Large intestine (tissue), 3 donors: ENCODE measurements around the gene DNAJC6. TPM values are rescaled to one million over a fixed set of nuclear protein-coding genes. Genes with fewer than 3 reads are reported as not detected.
"Not testable (repeated sequence)": the region's sequence is repeated elsewhere in the genome, so short reads cannot be mapped to it uniquely, and the experiment has no call there.

ENCODE experiments used
- DNase-seq, 2 donors: peaks; one replicate each; pipeline versions ENCODE4 v3.0.0 to v3.0.0-alpha.2; 2013
- H3K27ac ChIP-seq: one replicate; pipeline ENCODE4 v1.5.1; 2013; ENCODE audit warnings: low read length
- H3K27me3 ChIP-seq: 2 replicates; pipeline ENCODE4 v1.6.1; 2013; ENCODE audit warnings: low read length; ENCODE audit not compliant: control insufficient read depth, insufficient read depth
- H3K36me3 ChIP-seq: 2 replicates; pipeline ENCODE4 v1.6.1; 2013; ENCODE audit warnings: low read length; ENCODE audit not compliant: control insufficient read depth, insufficient read depth
- H3K4me1 ChIP-seq: one replicate; pipeline ENCODE4 v1.6.1; 2013; ENCODE audit warnings: low read length; ENCODE audit not compliant: control insufficient read depth, insufficient read depth
- H3K4me3 ChIP-seq: one replicate; pipeline ENCODE4 v1.5.1; 2013; ENCODE audit warnings: low read length
- H3K9me3 ChIP-seq: one replicate; pipeline ENCODE4 v1.6.1; 2013; ENCODE audit warnings: mild to moderate bottlenecking, low read depth, low read length, moderate library complexity; ENCODE audit not compliant: control insufficient read depth
- WGBS: methylation state at CpG from one replicate; pipeline ENCODE4 v1.1.5; 2013; ENCODE audit warnings: low lambda C conversion rate; ENCODE audit not compliant: insufficient coverage; 5-methylcytosine and 5-hydroxymethylcytosine counted together
- polyA plus RNA-seq: library from polyadenylated mRNA; unstranded; fragments of 120-200 nt; gene quantifications from one replicate; pipeline ENCODE4 v1.2.1, GENCODE V29; 2013

The DNAJC6 gene
- polyA plus RNA-seq, 1 donor: 8.6 TPM

DNA sequence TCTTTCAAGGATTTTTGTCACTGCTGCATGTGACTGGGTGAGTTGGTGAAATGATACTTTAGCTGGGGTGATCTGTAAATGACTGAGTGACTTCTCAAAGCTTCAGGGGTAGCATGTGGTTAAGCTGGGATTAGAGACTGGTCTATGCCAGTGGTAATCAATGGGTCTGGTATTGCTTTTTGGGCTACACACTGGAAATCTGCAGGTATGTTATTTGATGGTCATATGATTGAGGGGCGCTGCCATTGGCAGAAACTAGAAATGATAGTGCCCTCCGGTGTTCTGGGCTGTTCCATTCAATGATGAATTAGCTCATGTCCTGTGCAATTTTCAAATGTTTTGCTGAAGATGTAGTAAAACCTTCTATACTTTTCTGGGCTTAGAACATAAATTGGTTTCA is 39.7 kb upstream of the DNAJC6 start:
- Histone ChIP-seq H3K27ac (no peak overlapping the region), H3K36me3 (no peaks in the 10 kb centered on the region), H3K27me3 (peaks cover 15% of the 10 kb centered on the region), H3K4me3 (no peak overlapping the region), H3K9me3 (no peaks in the 10 kb centered on the region), H3K4me1 (no peaks in the 10 kb centered on the region)
- DNase-seq: no peak
- no CpG with 5 or more reads among the region's 2 CpGs for WGBS

DNA sequence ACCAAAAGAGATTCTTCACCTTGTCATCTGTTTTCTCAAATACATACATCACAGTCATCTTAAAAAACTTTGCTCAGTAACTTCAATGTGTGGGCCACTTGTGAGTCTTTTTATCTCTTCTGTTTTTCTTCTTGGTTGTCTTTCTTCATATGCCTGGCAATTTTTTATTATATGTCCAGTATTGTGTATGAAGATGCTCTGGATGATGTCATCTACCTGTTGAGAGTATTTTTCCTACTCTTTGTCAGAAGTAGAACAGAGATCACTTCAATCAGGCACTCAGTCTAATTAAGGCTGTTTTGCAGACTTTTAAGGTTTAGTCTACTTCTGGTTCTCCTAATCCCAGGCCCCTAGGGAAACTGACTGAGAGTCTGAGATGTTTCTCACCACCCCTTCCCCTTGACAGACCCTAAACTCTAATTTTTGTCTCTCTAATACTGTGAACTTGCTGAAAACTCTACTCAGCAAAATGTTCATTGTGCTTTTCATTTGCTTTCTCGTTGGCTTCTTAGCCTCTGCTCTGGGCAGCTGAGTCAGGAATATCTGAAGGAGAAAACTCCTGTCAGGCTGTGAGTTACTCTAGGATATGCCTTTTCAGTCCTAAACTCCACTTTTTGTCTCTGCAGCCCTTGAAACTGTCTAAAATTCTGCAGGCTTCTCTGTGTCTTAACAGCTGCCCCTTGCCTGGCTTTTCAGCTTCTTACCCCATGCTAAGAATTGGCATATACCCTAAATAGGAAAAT is 33.0 kb upstream of the DNAJC6 start:
- Histone ChIP-seq H3K4me3 (no peak overlapping the region), H3K4me1 (no peaks in the 10 kb centered on the region), H3K36me3 (no peaks in the 10 kb centered on the region), H3K9me3 (no peaks in the 10 kb centered on the region), H3K27ac (no peak overlapping the region), H3K27me3 (no peaks in the 10 kb centered on the region)
- WGBS: no CpG with 5 or more reads among the region's 1 CpG
- DNase-seq: no peak

DNA sequence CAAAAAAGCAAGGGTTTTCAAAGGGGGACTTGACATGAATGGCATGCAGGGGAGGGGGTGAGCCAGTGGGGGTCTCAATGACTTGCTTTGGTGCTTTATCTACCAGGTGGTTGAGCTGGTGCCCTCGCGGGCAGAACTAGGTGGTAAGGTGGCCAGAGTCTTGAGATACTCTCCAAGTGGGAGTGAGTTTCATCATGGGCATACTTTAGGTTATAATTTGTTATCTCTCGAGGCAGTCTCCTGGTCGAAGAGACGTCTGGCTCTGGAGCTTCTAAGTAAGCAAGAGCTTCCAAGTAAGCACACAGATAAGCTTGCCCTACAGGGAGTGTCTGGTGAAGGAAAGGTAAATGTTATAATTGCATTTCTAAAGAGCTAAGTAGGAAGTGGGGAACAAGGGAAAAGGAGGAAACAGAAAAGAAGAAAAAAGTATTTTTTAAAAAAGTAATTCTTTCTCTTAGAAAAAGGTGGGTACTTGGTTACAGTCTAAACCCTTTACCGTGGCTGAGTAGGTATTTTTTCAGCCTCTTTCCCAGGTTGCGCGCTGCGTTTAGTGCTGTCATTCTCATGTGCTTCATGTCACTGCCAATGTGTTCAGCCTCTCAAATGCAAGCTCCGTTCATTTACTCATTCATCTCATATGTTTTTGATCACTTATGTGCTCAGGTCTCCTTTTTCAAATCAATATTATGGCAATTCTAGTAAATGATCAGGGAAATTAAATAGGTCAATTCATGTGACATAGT is 31.6 kb upstream of the DNAJC6 start:
- H3K4me1 ChIP-seq: no peaks in the 10 kb centered on the region
- no peak overlapping the region for H3K27ac ChIP-seq
- 0% methylated on average over 1 of the region's 10 CpGs for WGBS
- H3K9me3 ChIP-seq: no peaks in the 10 kb centered on the region
- H3K36me3 ChIP-seq: no peaks in the 10 kb centered on the region
- DNase-seq: no peak
- H3K27me3 ChIP-seq: no peaks in the 10 kb centered on the region
- no peak overlapping the region for H3K4me3 ChIP-seq

DNA sequence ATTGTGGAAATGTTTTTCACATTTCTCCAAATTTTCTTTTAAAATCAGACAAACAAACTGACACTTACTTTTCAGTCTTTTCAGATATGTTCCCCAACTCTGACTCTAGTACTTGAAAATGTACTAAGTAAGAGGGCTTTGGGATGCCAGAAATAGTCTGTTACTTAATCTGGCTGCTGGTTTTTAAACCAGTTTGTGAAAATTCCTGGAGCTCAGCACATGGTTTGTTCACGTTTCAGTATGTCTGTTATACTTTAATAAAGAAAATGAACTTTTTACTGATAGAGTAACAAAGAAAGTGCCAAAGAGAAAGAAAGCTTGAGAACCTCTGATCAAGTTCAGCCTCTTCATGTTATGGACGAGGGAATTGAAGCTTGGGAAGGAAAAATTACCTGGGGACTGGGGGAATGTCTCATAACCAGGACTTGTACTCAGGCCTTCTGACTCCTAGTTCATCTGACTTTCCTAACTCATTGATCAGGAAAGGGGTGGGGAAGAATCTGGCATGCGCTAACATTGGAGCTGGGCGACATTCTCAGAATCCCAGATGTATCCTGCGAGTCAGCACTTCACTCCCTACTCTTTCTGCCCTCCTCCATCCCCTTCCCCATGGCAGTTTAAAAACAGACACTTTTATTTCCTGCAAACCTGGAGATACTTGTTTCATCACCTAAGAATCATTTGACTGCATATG is 30.8 kb upstream of the DNAJC6 start:
- WGBS: 60% methylated on average over 2 of the region's 5 CpGs
- no peak for DNase-seq

DNA sequence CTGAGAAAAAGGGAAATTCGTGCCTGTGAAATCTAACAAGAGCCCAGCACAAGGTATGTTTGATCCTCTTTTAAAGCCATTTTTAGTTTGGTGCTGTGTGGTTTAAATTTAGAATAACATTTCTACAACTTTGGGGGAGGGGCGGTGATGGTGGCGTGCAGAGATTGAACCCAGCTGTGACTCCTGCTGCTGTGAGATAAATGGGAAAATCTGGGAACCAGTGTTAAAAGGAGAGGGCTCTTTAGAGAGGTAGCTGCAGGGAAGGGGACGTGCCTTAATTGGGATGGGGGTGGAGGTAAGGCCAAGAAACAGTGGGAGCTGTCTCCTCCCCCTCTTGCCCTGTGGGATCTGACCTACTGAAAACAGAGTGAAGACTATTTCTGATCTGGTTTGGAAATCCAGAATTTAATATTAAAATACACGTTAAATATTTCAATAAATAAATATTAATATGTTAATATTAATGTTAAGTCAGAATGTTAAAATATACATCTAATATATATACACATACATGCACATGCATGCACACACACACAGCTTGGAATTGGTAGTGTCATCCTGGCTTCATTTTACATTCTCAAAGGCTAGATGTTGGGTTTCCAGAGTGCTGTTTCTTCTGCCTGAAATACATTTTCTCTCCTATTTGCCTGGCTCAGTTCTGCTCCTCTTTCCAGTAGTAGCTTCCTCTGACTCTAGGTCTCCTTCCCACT is 30.1 kb upstream of the DNAJC6 start:
- H3K27me3 ChIP-seq: no peaks in the 10 kb centered on the region
- WGBS: no CpG with 5 or more reads among the region's 5 CpGs
- no peaks in the 10 kb centered on the region for H3K9me3 ChIP-seq
- no peak overlapping the region for H3K4me3 ChIP-seq
- H3K27ac ChIP-seq: no peak overlapping the region
- H3K4me1 ChIP-seq: no peaks in the 10 kb centered on the region
- DNase-seq: no peak
- H3K36me3 ChIP-seq: no peaks in the 10 kb centered on the region

More for the DNA sequence above, 30.8 kb upstream of the DNAJC6 start:
- H3K27me3 ChIP-seq: no peaks in the 10 kb centered on the region
- H3K27ac ChIP-seq: no peak overlapping the region
- no peaks in the 10 kb centered on the region for H3K4me1 ChIP-seq
- H3K4me3 ChIP-seq: no peak overlapping the region
- no peaks in the 10 kb centered on the region for H3K9me3 ChIP-seq
- no peaks in the 10 kb centered on the region for H3K36me3 ChIP-seq

DNA sequence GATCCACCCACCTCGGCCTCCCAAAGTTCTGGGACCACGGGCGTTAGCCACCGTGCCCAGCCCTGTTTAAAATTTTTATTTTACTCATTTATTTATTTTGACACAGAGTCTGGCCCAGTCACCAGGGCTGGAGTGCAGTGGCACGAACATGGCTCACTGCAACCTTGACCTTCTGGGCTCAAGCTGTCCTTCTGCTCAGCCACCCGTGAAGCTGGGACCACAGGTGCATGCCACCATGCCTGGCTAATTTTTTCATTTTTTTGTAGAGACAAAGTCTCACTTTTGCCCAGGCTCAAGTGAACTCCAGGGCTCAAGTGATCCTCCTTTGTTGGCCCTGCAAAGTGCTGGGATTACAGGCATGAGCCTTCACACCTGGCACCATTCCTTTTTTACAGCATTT is 27.5 kb upstream of the DNAJC6 start:
- Histone ChIP-seq H3K9me3 (no peaks in the 10 kb centered on the region), H3K27ac (no peak overlapping the region), H3K4me3 (no peak overlapping the region), H3K36me3 (no peaks in the 10 kb centered on the region), H3K4me1 (no peaks in the 10 kb centered on the region), H3K27me3 (no peaks in the 10 kb centered on the region)
- WGBS: no CpG with 5 or more reads among the region's 6 CpGs
- no peak for DNase-seq

DNA sequence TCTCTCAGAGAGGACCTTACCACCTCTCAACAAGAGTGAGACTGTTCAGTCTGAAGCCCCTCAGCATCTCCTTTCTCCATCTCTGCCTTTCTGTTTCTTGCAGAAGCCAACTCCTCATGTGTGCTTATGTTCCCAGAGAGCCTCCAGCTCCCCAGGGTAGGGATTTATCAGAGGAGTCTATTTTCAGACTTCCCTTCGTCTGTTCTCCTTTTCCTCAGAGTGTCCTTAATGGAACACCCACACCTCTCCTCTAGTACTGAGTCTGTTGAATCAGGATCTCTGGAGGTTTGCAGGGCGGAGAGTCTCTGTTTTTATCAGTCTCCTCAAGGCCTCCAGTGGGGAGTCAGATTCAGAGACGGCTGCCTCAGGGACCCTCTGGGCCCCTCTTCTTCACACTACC is 25.1 kb upstream of the DNAJC6 start:
- H3K27me3 ChIP-seq: no peaks in the 10 kb centered on the region
- H3K4me3 ChIP-seq: no peak overlapping the region
- H3K4me1 ChIP-seq: no peaks in the 10 kb centered on the region
- 100% methylated on average over 1 of the region's 3 CpGs for WGBS
- DNase-seq: no peak
- no peaks in the 10 kb centered on the region for H3K36me3 ChIP-seq
- no peak overlapping the region for H3K27ac ChIP-seq
- H3K9me3 ChIP-seq: no peaks in the 10 kb centered on the region

DNA sequence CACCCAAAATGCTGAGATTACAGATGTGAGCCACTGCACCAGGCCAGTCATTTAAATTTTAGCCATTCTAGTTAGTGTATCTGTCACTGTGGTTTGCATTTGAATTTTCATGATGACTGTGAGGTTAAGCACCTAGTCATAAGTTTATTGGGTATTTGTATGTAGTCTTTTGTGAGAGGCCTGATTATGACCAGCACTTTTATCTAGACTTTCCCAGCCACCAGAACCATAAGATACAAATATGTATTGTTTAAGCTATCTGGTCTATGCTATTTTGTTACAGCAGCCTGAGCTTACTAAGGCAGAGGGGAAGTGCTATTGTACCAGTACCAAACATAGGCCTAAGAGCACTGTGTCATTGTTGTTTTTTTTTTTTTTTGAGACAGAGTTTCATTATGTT is 19.9 kb upstream of the DNAJC6 start:
- Histone ChIP-seq H3K4me1 (no peaks in the 10 kb centered on the region), H3K27me3 (no peaks in the 10 kb centered on the region), H3K27ac (no peak overlapping the region), H3K36me3 (no peaks in the 10 kb centered on the region), H3K4me3 (no peak overlapping the region), H3K9me3 (no peaks in the 10 kb centered on the region)
- DNase-seq: no peak

DNA sequence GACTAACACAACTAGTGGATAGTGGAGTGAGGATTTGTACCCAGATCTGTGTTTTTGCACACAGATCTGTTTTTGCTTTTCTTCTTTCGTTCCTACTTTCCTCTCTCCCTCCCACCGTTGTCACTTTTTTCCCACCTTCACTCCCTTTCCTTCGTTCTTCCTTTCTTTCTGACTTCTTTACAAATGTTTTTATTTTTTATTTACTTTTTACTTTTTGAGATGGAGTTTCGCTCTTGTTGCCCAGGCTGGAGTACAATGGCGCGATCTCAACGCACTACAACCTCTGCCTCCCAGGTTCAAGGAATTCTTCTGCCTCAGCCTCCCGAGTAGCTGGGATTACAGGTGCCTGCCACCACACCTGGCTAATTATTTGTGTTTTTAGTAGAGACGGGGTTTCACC is 17.5 kb upstream of the DNAJC6 start:
- DNase-seq, H3K4me3 ChIP-seq, H3K9me3 ChIP-seq, H3K27me3 ChIP-seq, H3K36me3 ChIP-seq, H3K4me1 ChIP-seq, H3K27ac ChIP-seq: not testable (repeated sequence)
- 97% methylated on average over 4 of the region's 9 CpGs for WGBS

DNA sequence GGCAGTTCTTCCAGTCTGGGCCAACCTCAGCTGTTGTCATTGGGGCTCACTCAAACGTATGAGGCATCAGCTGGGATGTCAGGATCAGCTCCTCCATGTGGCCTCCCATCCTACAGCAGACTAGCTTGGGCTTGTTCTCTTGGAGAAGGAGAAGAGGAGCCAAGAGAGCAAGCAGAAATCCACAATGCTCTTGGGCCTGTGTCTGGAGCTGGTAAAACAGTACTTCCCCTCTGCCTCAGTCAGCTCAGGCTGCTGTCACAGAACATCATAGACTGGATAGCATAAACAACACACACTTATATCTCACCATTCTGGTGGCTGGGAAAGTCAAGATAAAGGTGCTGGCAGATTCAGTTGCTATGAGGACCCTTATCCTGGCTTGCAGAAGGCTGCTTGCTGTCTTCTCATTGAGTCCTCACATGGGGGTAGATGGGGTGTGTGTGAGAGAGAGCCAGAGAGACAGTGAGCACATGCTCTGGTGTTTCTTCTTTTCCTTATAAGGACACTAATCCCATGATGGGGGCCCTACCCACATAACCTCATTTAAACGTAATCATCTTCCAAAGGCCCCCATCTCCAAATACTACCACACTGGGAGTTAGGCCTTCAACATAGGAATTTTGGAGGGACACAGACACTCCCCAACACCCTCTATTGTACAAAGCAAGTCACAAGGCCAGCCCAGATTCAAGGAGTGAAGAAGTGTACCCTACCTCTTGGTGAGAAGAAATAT is 16.3 kb upstream of the DNAJC6 start:
- Histone ChIP-seq H3K36me3 (no peaks in the 10 kb centered on the region), H3K9me3 (no peaks in the 10 kb centered on the region), H3K4me3 (no peak overlapping the region), H3K4me1 (no peaks in the 10 kb centered on the region), H3K27me3 (no peaks in the 10 kb centered on the region), H3K27ac (no peak overlapping the region)
- no CpG with 5 or more reads among the region's 2 CpGs for WGBS
- DNase-seq: no peak
